HG02973 (cell line): ENCODE results near the gene HTR2C.

Experiments
- ATAC-seq: cut with Tn5 transposase; IDR thresholded peaks from one replicate; pipeline ENCODE4 v1.9.1; 2021; ENCODE audit warnings: moderate library complexity; ENCODE audit not compliant: unreplicated experiment

HTR2C gene

GRCh38 chrX:114952696-114953095 lies 368.8 kb downstream of the HTR2C start:
- ATAC-seq = no peak
